Transverse colon (tissue), 4 donors: ENCODE results near the gene ALS2.

Source experiments
- CTCF ChIP-seq, 5 experiments: fragments of 200-600 bp in 3 of 5; fragments of 450-650 bp in 2 of 5; sonication (generic) in 3 of 5; IDR thresholded peaks; 1 replicate in 2 of 5; 2 replicates in 3 of 5; pipeline ENCODE4 v1.5.1; 2016 to 2017; ENCODE audit warnings: antibody characterized with exemption in 5 of 5, inconsistent platforms in 3 of 5, mild to moderate bottlenecking in 2 of 5, moderate library complexity in 1 of 5
- POLR2A ChIP-seq: fragments of 450-650 bp; IDR thresholded peaks from one replicate; pipeline ENCODE4 v1.6.1; 2016; ENCODE audit warnings: antibody characterized with exemption, mild to moderate bottlenecking, moderate library complexity
- POLR2AphosphoS5 ChIP-seq, 3 donors: sonication (generic); formaldehyde crosslinking; IDR thresholded peaks; one replicate each; pipeline ENCODE4 v1.6.1; 2016; ENCODE audit warnings: antibody characterized with exemption in 3 of 3

GRCh38 chr2:201712726-201713125 lies 68.0 kb downstream of the ALS2 start:
- no peak for TF ChIP-seq CTCF (IDR thresholded peaks at IDR 0.05)
- TF ChIP-seq POLR2AphosphoS5 (IDR thresholded peaks at IDR 0.05) = no peak
- TF ChIP-seq POLR2A = no peak
